Skeletal muscle tissue (tissue), 4 donors: Measurements from ENCODE around the gene TMA7. TPM values are rescaled to one million over a fixed set of nuclear protein-coding genes. Genes with fewer than 3 reads are reported as not detected.

ENCODE experiments used
- H3K27ac ChIP-seq: one replicate; pipeline ENCODE4 v1.7.0; 2013; ENCODE audit warnings: mild to moderate bottlenecking, low read depth, low read length, inconsistent platforms
- H3K27me3 ChIP-seq, 3 donors: one replicate each; pipeline ENCODE4 v1.7.0; 2013; ENCODE audit warnings: low read length in 3 of 3; ENCODE audit not compliant: control insufficient read depth in 3 of 3, insufficient read depth in 3 of 3
- H3K36me3 ChIP-seq, 3 donors: one replicate each; pipeline ENCODE4 v1.7.0; 2013; ENCODE audit warnings: low read length in 3 of 3; ENCODE audit not compliant: control insufficient read depth in 3 of 3, insufficient read depth in 3 of 3
- H3K4me1 ChIP-seq, 3 donors: one replicate each; pipeline ENCODE4 v1.7.0; 2013; ENCODE audit warnings: low read length in 3 of 3, mild to moderate bottlenecking in 3 of 3; ENCODE audit not compliant: control insufficient read depth in 3 of 3, insufficient read depth in 3 of 3
- H3K4me3 ChIP-seq, 3 donors: one replicate each; pipeline ENCODE4 v1.7.0; 2013; ENCODE audit warnings: low read length in 3 of 3
- H3K9ac ChIP-seq, 3 donors: one replicate each; pipeline ENCODE4 v1.7.0; 2013; ENCODE audit warnings: low read length in 3 of 3, mild to moderate bottlenecking in 3 of 3, moderate library complexity in 2 of 3, low read depth in 1 of 3
- H3K9me3 ChIP-seq, 3 donors: one replicate each; pipeline ENCODE4 v1.7.0; 2013; ENCODE audit warnings: low read length in 3 of 3; ENCODE audit not compliant: control insufficient read depth in 3 of 3
- total RNA-seq: library from RNA; depleted of rRNA; stranded (reverse); fragments of >200 nt; gene quantifications from one replicate; pipeline ENCODE4 v1.2.3, GENCODE V29; 2014
- donor health status: Osteomylitis.

Gene TMA7
- total RNA-seq, 1 donor from 2014 or later: 157 TPM

- peak overlapping the region; percentile 100 for H3K27ac ChIP-seq
- peaks cover 50 to 57% (median 54%) of the 10 kb centered on the region in 3 donors for H3K4me1 ChIP-seq
- peaks cover 29 to 40% (median 35%) of the 10 kb centered on the region in 3 donors for H3K36me3 ChIP-seq
- no peaks in the 10 kb centered on the region for H3K9me3 ChIP-seq
- no peaks in the 10 kb centered on the region for H3K27me3 ChIP-seq
- peak overlapping the region; percentile 91 to 98 (median 92) for H3K9ac ChIP-seq
- H3K4me3 ChIP-seq: peak overlapping the region; percentile 34 to 88 (median 56)
Observed at GRCh38 chr3:48465237-48465530, 25.1 kb downstream of the TMA7 start.

DNA sequence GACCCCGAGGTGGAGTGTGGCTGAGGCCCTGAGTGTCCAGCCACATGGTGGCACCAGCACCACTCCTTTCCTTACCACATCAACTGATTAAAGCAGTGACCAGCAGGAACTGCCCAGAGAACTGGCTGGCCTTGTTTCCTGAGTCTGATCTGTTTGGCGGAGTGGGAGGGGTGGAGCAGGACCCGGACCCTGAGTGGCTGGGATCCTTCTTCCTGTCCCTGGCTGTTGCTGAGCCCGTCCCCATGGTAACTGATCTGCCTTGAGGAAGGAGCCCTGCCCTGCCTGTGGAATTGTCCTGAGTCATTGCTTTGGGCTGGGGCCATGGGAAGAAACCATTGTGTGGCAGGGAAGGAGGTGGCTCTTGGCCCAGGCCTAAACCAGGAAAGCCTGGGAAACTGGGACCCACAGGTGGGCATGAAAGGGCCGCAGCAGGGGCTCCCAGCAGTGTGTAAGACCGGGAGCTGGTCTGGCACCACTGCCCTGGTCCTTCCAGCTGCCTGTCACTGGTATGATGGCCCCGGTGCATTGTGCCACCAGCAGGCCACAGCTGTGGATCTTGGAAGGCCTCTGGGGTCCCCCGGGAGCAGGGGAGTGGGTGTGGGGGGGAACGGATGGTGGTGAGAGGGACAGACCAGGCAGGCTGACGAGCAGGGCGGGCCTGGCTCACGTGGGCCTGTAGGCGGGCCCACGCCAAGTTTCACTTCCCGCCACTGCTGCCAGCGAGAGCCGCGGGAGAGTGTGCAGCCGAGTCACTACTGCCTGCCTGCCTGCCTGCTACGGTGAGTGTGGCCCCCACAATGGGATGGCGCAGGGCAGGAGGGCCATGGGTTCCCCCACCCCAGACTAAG, 25.7 kb downstream of the TMA7 start:
- Histone ChIP-seq H3K9me3 (no peaks in the 10 kb centered on the region), H3K4me1 (peaks cover 52 to 60% (median 59%) of the 10 kb centered on the region in 3 donors), H3K9ac (peak overlapping the region; percentile 91 to 98 (median 92)), H3K4me3 (peak overlapping the region; percentile 84 to 90 (median 88)), H3K36me3 (peaks cover 24 to 34% (median 30%) of the 10 kb centered on the region in 3 donors), H3K27me3 (no peaks in the 10 kb centered on the region), H3K27ac (peak overlapping the region; percentile 100)

- Histone ChIP-seq H3K9ac (peak overlapping the region; percentile 91 to 98 (median 92)), H3K4me1 (peaks cover 52 to 61% (median 60%) of the 10 kb centered on the region in 3 donors), H3K36me3 (peaks cover 19 to 29% (median 23%) of the 10 kb centered on the region in 3 donors), H3K27me3 (no peaks in the 10 kb centered on the region), H3K27ac (peak overlapping the region; percentile 100), H3K4me3 (peak overlapping the region; percentile 84 to 90 (median 88)), H3K9me3 (no peaks in the 10 kb centered on the region)
Observed at GRCh38 chr3:48466386-48467109, 26.5 kb downstream of the TMA7 start.

GRCh38 chr3:48467110-48467454, 27.0 kb downstream of the TMA7 start:
- Histone ChIP-seq H3K27me3 (no peaks in the 10 kb centered on the region), H3K4me3 (peak overlapping the region; percentile 84 to 90 (median 88)), H3K27ac (peak overlapping the region; percentile 100), H3K9ac (peak overlapping the region; percentile 91 to 98 (median 92)), H3K36me3 (peaks cover 19 to 29% (median 23%) of the 10 kb centered on the region in 3 donors), H3K9me3 (no peaks in the 10 kb centered on the region), H3K4me1 (peaks cover 52 to 64% (median 60%) of the 10 kb centered on the region in 3 donors)

DNA sequence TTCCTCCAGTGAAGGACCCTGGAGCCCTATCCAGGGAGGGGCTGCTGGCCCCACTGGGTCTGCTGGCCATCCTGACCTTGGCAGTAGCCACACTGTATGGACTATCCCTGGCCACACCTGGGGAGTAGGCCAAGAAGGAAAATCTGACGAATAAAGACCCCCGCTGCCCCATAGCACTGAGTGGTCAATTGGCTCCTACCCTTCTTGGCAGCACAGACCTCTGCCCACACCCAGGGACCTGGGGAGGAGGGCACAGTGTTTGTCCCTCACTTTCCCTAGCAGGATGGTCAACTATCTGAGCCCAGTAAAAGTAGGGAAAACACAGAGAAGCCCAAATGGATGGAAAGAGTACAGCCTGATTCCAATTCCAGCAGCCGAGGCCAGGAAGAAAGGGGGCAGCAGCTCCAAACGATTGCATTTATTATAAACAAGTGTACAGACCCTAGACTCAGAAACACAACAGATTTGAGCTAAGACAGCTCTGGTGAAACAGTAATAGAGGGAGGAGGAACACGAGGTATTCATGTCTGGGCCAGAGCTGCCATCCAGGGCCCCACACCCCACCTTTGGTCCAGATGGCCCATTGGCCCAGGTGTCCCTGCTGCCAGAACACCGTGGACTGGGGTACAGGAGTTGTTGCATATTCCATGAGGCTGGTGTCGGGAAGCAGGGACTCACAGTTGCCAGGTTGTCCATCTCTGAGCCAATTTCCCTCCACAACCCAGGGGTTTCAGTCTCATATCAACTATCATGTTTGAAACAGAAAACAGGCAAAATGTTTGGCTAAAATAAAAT, 27.6 kb downstream of the TMA7 start:
- peaks cover 19 to 29% (median 23%) of the 10 kb centered on the region in 3 donors for H3K36me3 ChIP-seq
- peak overlapping the region; percentile 91 to 98 (median 92) for H3K9ac ChIP-seq
- H3K9me3 ChIP-seq: no peaks in the 10 kb centered on the region
- H3K27ac ChIP-seq: peak overlapping the region; percentile 100
- H3K4me1 ChIP-seq: peaks cover 52 to 65% (median 62%) of the 10 kb centered on the region in 3 donors
- H3K4me3 ChIP-seq: peak overlapping the region; percentile 84 to 90 (median 88)
- no peaks in the 10 kb centered on the region for H3K27me3 ChIP-seq

DNA sequence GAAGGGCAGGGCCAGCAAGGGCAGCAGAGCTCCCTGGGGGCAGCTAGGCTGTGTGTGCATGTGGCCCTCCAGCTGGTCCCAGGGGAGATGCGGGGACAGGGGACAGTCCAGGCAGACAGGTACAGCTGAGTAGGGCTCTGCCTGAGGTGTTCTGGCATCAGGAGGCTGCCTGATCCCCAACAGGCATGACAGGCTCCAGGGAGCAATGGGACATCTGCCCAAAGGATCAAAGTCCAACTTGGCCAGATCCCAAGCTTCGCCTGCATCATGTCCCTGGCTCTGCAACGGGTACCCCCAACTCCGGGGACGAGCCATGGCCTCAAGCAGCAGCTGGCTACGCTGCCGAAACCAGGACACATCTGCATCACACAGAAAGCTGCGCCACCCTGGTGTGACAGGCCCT, 28.3 kb downstream of the TMA7 start:
- peaks cover 19 to 29% (median 23%) of the 10 kb centered on the region in 3 donors for H3K36me3 ChIP-seq
- peaks cover 54 to 70% (median 67%) of the 10 kb centered on the region in 3 donors for H3K4me1 ChIP-seq
- H3K27ac ChIP-seq: peak overlapping the region; percentile 100
- no peak overlapping the region for H3K4me3 ChIP-seq
- H3K27me3 ChIP-seq: no peaks in the 10 kb centered on the region
- H3K9me3 ChIP-seq: no peaks in the 10 kb centered on the region
- peak overlapping the region; percentile 16 to 91 (median 57) for H3K9ac ChIP-seq

GRCh38 chr3:48469046-48469915, 29.2 kb downstream of the TMA7 start:
- Histone ChIP-seq H3K4me1 (peaks cover 57 to 74% (median 69%) of the 10 kb centered on the region in 3 donors), H3K27ac (no peak overlapping the region), H3K9me3 (no peaks in the 10 kb centered on the region), H3K27me3 (no peaks in the 10 kb centered on the region), H3K4me3 (peak overlapping the region in 1 of 3 donors; percentile 13), H3K9ac (peak overlapping the region in 2 of 3 donors; percentile 12 to 25), H3K36me3 (peaks cover 18 to 27% (median 23%) of the 10 kb centered on the region in 3 donors)

DNA sequence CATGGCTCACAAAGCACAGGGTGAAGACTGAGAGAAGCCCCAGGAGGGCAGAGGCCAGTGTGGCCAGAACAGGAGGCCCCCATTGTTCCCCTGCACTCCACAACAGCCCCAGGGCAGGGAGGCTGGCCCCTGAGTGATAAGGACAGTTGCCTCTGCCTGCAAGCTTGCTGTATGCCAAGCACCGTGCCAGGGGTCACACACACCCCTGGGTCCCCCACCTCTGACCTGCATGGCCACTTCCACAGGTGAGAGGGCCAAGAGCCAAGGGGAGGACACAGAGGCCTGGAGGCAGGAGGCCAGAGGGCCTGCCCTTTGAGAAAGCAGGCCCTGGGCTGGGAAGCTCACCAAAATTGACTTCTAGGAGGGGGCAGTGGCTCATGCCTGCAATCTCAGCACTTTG, 30.2 kb downstream of the TMA7 start:
- H3K4me1 ChIP-seq: peaks cover 51 to 66% (median 60%) of the 10 kb centered on the region in 3 donors
- no peak overlapping the region for H3K27ac ChIP-seq
- peaks cover 18 to 25% (median 23%) of the 10 kb centered on the region in 3 donors for H3K36me3 ChIP-seq
- no peaks in the 10 kb centered on the region for H3K9me3 ChIP-seq
- no peaks in the 10 kb centered on the region for H3K27me3 ChIP-seq
- H3K9ac ChIP-seq: peak overlapping the region in 2 of 3 donors; percentile 32 to 60
- H3K4me3 ChIP-seq: no peak overlapping the region

DNA sequence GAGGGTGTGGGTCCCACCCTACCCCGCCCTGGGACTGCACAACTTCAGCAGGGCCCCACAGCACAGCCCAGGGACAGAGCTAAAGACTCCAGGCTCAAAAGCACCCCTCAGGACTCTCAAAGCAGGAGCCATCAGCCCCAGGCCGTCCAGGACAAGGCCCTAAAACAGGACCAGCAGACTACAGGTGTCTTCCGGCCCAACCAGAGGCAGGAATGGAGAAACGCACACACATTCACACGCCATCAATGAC, 32.5 kb downstream of the TMA7 start:
- peaks cover 32 to 45% (median 38%) of the 10 kb centered on the region in 3 donors for H3K4me1 ChIP-seq

More for the DNA sequence above, 32.5 kb downstream of the TMA7 start:
- peaks cover 13 to 18% (median 17%) of the 10 kb centered on the region in 3 donors for H3K36me3 ChIP-seq
- no peaks in the 10 kb centered on the region for H3K9me3 ChIP-seq
- H3K27me3 ChIP-seq: no peaks in the 10 kb centered on the region
- H3K4me3 ChIP-seq: peak overlapping the region; percentile 74 to 97 (median 92)
- H3K9ac ChIP-seq: peak overlapping the region; percentile 72 to 90 (median 89)
- H3K27ac ChIP-seq: peak overlapping the region; percentile 87
